ENCODE data around the gene IGSF21.

The IGSF21 gene

GRCh38 chr1:18099026-18099425 lies 8.6 kb upstream of the IGSF21 start:
- no peak for DNase-seq

DNA sequence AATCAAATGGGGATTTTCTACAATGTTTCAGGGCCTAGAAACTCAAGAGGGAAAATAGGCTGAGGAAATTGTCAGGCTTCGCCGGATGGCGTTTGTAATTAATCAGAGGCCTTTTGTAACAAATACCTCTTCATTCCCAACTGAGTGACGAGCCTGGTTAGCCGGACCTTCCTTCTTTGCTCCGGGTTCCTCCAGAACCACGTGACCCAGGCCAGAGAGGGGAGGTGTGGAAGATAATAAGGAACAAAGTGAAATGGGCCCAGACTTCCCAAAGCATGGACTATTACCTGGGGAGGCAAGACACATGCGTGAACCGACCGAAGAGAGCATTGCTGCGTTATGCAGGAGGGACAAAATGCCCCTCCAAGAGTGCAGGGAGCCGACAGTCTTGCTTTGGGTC lies 7.5 kb upstream of the IGSF21 start:
- DNase-seq = no peak

GRCh38 chr1:18100491-18101063 lies 7.0 kb upstream of the IGSF21 start:
- DNase-seq = peak; percentile 23

- DNase-seq = no peak
These were observed 6.1 kb upstream of the IGSF21 start for GRCh38 chr1:18101508-18101907.

DNA sequence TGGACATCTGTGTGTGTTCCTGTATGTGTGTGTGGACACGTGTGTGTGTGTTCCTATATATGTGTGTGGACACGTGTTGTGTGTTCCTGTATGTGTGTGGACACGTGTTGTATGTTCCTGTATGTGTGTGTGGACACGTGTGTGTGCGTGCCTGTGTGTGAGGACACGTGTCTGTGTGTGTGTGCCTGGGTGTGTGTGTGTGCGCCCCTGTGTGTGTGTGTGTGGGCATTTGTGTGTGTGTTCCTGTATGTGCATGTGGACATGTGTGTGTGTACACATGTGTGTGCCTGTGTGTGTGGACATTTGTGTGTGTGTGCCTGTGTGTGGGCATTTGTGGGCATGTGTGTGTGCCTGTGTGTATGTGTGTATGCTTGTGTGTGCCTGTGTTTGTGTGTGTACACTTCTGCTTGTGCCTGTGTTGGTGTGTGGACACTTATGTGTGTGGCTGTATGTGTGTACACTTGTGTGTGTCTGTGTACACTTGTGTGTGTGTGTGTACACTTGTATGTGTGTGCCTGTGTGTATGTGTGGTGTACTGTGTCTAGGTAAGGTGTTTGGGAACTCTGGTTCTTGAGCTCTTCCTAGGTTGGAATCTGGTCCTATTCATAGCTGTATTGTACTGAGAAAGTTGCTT lies 3.7 kb upstream of the IGSF21 start:
- no peak for DNase-seq

DNA sequence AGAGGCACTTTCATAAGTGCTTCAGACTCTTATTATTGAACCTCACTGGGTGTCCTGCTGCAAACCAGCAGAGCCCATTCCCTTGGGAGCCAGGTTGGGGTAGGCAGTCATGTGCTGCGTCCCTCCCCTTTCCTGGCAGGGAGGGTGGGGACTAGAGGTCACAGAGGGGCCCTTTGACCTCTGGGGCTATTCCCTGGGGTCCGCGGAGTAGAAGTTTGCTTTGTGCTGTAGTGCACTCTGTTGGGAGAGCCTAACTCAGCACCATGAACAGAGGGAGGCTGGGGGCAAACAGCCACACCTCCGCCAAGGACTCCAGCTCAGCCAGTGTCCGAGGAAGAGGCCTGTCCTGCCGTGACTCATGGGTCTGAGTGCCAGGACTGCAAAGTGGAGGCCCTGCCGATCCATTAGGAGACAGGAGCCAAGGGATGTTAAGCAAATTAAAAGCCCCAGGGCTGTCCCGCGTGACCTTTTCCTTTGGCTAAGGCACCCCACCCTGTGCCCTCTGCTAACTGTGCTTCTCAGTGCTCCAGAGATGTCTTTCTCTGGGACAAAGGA lies 3.0 kb upstream of the IGSF21 start:
- no peak for DNase-seq

DNA sequence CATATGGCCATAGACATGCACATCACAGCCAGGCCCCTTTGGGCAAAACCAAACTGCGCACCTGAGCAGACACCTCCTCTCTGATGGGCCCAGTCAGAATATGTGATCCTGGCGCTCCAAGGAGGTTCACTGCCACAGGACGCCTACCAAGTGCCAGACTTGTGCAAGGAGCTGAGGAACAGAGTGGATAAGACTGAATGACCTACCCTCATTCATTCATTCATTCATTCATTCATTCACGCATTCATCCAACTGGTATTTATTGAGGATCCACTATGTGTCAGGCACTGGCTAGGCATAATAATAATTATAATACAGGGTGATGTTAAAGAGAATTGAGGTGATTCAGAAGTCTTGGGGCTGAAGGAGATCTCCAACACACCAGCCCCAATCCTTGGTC lies 2.4 kb upstream of the IGSF21 start:
- no peak for DNase-seq

DNA sequence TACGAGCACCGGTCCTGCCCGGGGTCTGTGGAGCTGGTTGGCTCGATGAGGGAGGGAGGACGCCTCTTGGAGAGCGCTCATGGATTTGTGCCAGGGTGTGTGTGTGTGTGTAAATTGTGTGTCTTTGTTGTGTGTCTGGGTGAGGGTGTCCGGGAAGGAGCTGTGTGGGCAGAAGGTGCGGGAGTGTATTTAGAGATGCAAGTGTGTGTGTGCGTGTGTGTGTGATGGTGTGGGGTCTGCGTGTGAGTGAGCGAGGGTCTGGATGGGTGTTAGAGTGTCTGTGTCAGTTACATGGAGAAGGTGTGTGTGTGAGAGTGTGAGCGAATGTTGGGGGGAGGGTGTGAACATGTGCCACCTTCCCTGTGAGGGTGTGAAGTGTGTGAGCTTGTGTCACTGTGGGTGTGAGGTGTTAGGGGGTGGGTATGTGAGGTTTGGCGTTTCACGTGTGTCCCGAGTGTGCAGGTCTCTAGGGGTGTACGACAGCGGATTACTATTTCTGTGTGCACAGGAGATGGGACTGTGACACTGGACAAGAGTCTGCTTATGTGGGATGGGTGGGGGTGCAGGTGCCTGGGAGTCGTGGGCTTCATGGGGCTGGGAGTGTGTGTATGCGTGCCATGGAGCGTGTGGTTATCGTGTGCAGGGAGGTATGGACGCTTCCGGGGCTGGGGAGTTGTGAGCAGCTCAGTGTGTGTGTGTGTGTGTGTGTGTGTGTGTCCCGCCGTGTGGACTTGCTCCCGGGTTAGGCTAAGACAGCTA lies 880 bp downstream of the IGSF21 start:
- no peak for DNase-seq

GRCh38 chr1:18109058-18109755 lies 1.6 kb downstream of the IGSF21 start:
- DNase-seq = no peak

GRCh38 chr1:18109756-18110597 lies 2.4 kb downstream of the IGSF21 start:
- DNase-seq = no peak

- DNase-seq = no peak
These were observed 3.0 kb downstream of the IGSF21 start for GRCh38 chr1:18110598-18110939.

DNA sequence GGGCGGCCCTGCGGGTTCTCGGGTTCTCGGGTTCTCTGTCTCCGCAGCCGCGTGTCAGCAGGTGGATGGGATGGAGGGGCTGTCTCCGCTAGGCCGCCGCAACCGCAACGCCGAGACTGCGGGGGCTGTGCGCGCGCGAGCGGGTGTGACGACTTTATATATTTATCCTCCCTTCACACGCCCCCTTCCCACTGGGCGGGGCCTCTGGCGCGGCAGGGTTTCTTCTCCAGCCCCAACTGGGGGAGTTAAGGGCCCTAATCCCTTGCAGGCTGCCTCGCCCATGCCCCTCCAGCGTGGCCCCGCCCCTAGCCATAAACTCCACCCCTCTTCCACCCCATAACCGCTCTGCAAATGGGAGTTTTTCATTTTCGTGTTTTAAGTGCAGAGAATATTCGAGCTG lies 3.4 kb downstream of the IGSF21 start:
- DNase-seq = no peak

DNA sequence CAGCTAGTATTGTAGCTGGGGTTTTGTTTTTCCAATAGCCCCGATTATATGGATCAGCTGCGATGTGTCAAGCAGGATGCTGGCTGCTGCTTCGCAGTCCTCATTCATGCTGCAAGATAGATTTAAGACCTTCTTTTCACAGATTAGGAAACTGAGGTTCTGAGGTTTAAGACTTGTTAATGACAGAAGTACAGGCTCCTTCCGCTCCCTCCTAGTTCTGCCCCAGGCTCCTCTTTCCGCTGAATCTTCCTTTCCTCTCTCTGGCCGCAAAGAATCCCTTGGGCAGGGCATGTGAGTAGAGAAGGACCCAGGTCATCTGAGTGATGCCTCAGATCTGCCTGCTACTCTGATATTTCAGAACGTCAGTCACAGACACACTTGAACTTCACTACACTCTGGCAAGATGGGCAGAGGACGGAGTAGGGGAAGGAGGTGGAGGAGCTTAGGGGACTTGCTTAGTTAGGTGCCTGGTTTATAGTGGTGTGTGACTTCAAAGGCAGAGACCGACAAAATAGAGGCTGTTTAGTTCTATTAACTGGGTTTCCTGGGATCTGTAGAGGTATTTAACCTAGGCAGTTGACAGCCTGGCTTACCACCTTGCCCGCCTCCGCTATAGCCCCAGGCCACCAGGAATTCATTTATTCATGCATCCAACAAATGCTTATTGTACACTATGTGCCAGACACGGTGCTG lies 4.2 kb downstream of the IGSF21 start:
- DNase-seq = no peak

- DNase-seq = no peak
These were observed 5.0 kb downstream of the IGSF21 start for GRCh38 chr1:18112611-18113010.

DNA sequence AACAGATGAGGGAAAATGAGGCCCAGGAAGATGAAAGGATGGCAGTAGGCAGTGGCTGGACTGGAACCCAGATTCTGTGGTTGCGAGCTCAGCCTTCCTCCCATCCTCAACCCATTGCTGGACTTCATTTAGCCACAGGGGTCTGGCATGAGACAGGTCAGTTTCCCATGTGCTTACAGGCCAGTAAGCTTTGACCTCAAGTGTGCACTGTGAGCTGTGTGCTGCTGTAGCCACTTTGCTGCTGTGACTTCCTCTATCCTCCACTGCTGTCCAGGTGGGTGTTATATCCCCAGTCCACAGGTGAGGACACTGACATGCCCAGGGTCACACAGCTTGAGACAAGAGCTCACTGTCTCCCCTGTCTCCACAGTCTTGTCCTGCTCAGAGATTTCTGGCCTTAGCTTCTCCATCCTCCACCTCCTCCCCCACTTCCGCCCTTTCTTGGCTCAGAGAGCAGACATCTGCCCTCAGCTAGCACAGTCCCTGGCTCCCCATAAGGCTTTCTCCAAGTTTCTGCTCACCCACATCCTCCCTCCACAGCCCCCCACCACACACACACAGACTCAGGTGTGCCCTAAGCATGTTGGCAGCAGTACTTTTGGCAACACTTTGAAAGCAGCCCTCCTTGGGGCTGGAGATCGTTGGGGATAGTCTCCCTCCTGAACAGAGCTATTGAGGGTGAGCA lies 7.3 kb downstream of the IGSF21 start:
- no peak for DNase-seq

DNA sequence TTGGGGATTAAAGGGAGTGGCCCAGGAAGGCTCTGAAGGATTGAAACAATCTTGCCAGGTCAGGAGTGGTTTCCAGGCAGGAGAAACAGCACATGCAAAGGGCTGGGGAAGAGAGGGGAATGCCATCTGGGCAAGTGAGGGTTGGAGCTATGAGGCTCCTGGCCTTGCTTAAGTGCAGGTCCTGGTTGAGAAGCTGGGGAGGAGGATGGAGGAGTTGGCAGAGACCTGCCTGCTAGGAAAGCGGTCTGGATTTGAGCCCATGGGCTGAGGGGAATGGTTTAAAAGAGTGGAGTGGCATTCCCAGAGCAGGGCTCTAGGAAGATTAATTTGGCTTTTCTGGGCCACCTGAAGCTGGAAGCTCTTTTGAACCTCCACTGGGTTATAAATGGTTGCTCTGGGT lies 9.2 kb downstream of the IGSF21 start:
- no peak for DNase-seq

DNA sequence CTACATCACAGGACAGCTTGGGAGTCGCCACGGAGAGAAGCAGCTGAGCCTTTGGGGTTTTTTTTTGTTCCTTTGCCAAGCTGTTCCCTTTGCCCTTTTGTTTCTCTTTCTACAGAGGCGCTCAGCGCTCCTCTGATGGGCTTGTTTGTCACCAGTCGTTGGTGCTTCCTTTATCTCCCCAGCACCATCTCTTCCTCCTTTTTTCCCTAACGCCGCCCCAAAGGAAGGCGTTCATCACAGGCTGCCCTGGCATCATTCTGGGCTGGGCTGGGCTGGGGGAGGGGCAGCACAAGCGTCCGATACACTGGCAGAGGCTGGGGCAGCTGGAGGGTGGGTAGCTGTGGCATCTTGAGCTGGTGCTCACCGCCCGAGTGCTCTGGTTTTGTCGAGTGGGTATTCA lies 10.5 kb downstream of the IGSF21 start:
- DNase-seq = no peak

DNA sequence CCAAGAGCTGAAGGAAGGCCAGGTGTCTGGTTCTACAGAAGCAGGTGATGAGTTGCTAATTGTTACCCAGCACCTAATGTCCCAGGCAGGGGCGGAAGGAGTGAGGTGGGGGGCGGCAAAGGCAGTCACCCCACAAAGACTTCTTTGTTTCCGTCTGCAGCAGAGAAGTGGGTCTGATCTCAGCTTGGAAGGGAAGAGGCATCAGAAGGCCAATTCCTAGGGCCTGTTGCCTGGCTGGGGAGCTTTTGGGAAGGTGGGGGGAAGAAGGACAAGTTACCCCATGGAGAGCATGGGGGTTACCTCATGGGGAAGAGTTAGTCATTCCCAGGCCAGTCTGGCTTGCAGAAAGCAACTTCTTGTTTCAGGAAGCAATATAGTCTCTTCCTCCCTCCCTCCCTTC lies 10.9 kb downstream of the IGSF21 start:
- DNase-seq = no peak

GRCh38 chr1:18119289-18119688 lies 11.7 kb downstream of the IGSF21 start:
- DNase-seq = no peak

DNA sequence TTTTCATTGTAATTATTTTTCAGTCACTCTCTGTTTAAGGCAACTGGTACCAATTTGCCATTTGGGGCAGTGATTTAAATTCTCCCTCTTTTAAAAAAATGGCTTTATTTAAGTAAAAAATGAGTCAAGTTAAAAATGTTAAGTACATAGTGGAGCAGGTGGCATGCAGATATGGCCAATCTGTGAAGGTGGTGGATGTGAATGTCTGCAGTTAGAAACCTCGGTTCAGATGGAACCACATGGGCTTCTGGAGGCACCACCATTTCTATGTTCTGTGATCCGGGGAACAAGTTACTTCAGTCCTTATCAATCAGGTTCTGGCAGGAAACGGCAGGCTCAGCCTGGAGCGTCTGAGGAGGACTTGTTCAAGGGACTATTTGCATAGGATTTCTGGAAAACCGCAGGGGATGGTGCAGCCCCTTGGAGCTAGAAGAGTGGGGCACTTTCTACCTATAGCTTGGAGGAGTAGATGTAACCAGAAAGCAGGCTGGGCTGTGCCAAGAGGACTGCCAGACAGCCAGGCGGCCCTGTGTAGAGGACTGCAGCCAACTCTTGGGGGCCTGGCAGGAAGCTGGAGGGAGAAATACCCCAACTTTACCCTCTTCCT lies 12.3 kb downstream of the IGSF21 start:
- DNase-seq = no peak

GRCh38 chr1:18120638-18121037 lies 13.0 kb downstream of the IGSF21 start:
- DNase-seq = no peak
